SK-N-SH (cell line): Measurements from ENCODE around the gene SNAP25.

Experiments
- TF ChIP-seq, protein P1 (sequence below): fragments of 200-600 bp; sonication (generic); IDR thresholded peaks from 2 replicates; pipeline ENCODE4 v1.6.1; 2017; ENCODE audit warnings: antibody characterized with exemption, mild to moderate bottlenecking, moderate library complexity
- TF ChIP-seq, protein P2 (sequence below): IDR thresholded peaks from 2 replicates; pipeline ENCODE4 v1.6.1; 2012; ENCODE audit warnings: mild to moderate bottlenecking, low read depth, low read length, moderate library complexity
- TF ChIP-seq, protein P3 (sequence below): fragments of 150-350 bp; IDR thresholded peaks from 2 replicates; pipeline ENCODE4 v1.6.1; 2017; ENCODE audit warnings: antibody characterized with exemption, low read length, low read depth, borderline replicate concordance

DNA sequence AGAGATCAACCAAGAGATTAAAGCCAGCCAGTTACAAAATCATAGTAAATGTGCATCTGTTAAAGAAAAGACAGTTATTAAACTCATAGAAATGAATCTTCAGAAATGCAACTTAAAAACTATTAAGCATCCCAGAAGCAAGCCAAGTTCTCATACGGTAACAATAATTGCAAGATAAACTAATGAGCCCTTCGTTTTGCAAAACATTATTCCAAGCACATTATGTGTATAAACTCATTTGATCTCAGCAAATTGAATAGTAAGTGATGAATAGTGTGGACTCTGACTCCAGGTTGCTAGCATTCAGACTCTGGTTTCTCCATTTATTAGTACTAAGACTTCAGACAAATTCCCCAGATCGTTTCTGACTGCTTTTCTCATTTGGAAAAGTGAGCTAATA, 85.2 kb downstream of the SNAP25 start:
- TF ChIP-seq, protein P1, sequence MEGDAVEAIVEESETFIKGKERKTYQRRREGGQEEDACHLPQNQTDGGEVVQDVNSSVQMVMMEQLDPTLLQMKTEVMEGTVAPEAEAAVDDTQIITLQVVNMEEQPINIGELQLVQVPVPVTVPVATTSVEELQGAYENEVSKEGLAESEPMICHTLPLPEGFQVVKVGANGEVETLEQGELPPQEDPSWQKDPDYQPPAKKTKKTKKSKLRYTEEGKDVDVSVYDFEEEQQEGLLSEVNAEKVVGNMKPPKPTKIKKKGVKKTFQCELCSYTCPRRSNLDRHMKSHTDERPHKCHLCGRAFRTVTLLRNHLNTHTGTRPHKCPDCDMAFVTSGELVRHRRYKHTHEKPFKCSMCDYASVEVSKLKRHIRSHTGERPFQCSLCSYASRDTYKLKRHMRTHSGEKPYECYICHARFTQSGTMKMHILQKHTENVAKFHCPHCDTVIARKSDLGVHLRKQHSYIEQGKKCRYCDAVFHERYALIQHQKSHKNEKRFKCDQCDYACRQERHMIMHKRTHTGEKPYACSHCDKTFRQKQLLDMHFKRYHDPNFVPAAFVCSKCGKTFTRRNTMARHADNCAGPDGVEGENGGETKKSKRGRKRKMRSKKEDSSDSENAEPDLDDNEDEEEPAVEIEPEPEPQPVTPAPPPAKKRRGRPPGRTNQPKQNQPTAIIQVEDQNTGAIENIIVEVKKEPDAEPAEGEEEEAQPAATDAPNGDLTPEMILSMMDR, result no peak
- TF ChIP-seq, protein P2, sequence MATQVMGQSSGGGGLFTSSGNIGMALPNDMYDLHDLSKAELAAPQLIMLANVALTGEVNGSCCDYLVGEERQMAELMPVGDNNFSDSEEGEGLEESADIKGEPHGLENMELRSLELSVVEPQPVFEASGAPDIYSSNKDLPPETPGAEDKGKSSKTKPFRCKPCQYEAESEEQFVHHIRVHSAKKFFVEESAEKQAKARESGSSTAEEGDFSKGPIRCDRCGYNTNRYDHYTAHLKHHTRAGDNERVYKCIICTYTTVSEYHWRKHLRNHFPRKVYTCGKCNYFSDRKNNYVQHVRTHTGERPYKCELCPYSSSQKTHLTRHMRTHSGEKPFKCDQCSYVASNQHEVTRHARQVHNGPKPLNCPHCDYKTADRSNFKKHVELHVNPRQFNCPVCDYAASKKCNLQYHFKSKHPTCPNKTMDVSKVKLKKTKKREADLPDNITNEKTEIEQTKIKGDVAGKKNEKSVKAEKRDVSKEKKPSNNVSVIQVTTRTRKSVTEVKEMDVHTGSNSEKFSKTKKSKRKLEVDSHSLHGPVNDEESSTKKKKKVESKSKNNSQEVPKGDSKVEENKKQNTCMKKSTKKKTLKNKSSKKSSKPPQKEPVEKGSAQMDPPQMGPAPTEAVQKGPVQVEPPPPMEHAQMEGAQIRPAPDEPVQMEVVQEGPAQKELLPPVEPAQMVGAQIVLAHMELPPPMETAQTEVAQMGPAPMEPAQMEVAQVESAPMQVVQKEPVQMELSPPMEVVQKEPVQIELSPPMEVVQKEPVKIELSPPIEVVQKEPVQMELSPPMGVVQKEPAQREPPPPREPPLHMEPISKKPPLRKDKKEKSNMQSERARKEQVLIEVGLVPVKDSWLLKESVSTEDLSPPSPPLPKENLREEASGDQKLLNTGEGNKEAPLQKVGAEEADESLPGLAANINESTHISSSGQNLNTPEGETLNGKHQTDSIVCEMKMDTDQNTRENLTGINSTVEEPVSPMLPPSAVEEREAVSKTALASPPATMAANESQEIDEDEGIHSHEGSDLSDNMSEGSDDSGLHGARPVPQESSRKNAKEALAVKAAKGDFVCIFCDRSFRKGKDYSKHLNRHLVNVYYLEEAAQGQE, result no peak
- TF ChIP-seq, protein P3, sequence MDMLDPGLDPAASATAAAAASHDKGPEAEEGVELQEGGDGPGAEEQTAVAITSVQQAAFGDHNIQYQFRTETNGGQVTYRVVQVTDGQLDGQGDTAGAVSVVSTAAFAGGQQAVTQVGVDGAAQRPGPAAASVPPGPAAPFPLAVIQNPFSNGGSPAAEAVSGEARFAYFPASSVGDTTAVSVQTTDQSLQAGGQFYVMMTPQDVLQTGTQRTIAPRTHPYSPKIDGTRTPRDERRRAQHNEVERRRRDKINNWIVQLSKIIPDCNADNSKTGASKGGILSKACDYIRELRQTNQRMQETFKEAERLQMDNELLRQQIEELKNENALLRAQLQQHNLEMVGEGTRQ, result no peak
